NOMO-1 treated with dmso at 0.1 percent for 144 hours (cell line): Measurements from ENCODE around the gene DUSP2.

Experiments
- DNase-seq: peaks from one replicate; lab custom pipeline; 2025; ENCODE audit not compliant: unreplicated experiment; lab: John Stamatoyannopoulos, UW

DUSP2 gene

GRCh38 chr2:96131813-96132745 lies 13.2 kb downstream of the DUSP2 start:
- no peak for DNase-seq

- DNase-seq = no peak
These were observed 14.0 kb downstream of the DUSP2 start for GRCh38 chr2:96131152-96131812.

GRCh38 chr2:96130483-96130882 lies 14.8 kb downstream of the DUSP2 start:
- no peak for DNase-seq

GRCh38 chr2:96129528-96130120 lies 15.6 kb downstream of the DUSP2 start:
- DNase-seq = no peak

GRCh38 chr2:96128456-96128855 lies 16.8 kb downstream of the DUSP2 start:
- DNase-seq = no peak

- no peak for DNase-seq
These were observed 20.6 kb downstream of the DUSP2 start for GRCh38 chr2:96124406-96125265.

- no peak for DNase-seq
These were observed 21.3 kb downstream of the DUSP2 start for GRCh38 chr2:96123936-96124335.

GRCh38 chr2:96123290-96123689 lies 21.9 kb downstream of the DUSP2 start:
- DNase-seq = no peak

- no peak for DNase-seq
These were observed 22.8 kb downstream of the DUSP2 start for GRCh38 chr2:96122391-96122790.

- DNase-seq = no peak
These were observed 23.8 kb downstream of the DUSP2 start for GRCh38 chr2:96121414-96121813.

- no peak for DNase-seq
These were observed 24.2 kb downstream of the DUSP2 start for GRCh38 chr2:96120991-96121390.

- no peak for DNase-seq
These were observed 25.0 kb downstream of the DUSP2 start for GRCh38 chr2:96120091-96120720.

GRCh38 chr2:96119389-96119751 lies 25.9 kb downstream of the DUSP2 start:
- DNase-seq = no peak

GRCh38 chr2:96118698-96119388 lies 26.4 kb downstream of the DUSP2 start:
- DNase-seq = no peak

GRCh38 chr2:96117701-96118588 lies 27.3 kb downstream of the DUSP2 start:
- DNase-seq = no peak

- peak; percentile 18 for DNase-seq
These were observed 28.2 kb downstream of the DUSP2 start for GRCh38 chr2:96116879-96117533.

- peak; percentile 35 for DNase-seq
These were observed 28.8 kb downstream of the DUSP2 start, which contains the start of gene ADRA2B for GRCh38 chr2:96116424-96116878. Gene ADRA2B, minus strand, starts transcription at chr2:96116571. Its CDS starts 422 bp downstream, at chr2:96116149.
